DOHH2 (cell line): ENCODE data around the gene VCL.

Source experiments
- CTCF ChIP-seq: fragments of 200-600 bp; sonication (generic); IDR thresholded peaks from one replicate; pipeline ENCODE4 v1.5.1; 2014; ENCODE audit warnings: antibody characterized with exemption, mild to moderate bottlenecking, low read depth, low read length; ENCODE audit not compliant: poor library complexity, severe bottlenecking
- EZH2phosphoT487 ChIP-seq: fragments of 200-600 bp; sonication (generic); IDR thresholded peaks from 2 replicates; pipeline ENCODE4 v1.6.1; 2017; ENCODE audit warnings: borderline replicate concordance, mild to moderate bottlenecking, antibody characterized with exemption, low read length, moderate library complexity, mixed read lengths

- TF ChIP-seq CTCF (no peak), EZH2phosphoT487 (no peak)
These were observed 6.1 kb upstream of the VCL start for GRCh38 chr10:73991884-73992245.
